MM.1S (cell line): ENCODE data around the gene KRT31.

Experiments
- DNase-seq: peaks from one replicate; pipeline ENCODE4 v3.0.0-alpha.2; 2015
- H2AFZ ChIP-seq: fragments of 300-600 bp; sonication (generic); 2 replicates; pipeline ENCODE4 v1.6.0; 2016; ENCODE audit warnings: antibody characterized with exemption, low read length
- H3F3A ChIP-seq: fragments of 300-600 bp; sonication (generic); 2 replicates; pipeline ENCODE4 v1.6.1; 2016; ENCODE audit warnings: mild to moderate bottlenecking, antibody characterized with exemption, low read length, moderate library complexity, mixed read lengths; ENCODE audit not compliant: insufficient read depth
- H3K27ac ChIP-seq: fragments of 300-600 bp; sonication (generic); 2 replicates; pipeline ENCODE4 v1.5.1; 2016; ENCODE audit warnings: mild to moderate bottlenecking, low read length
- H3K27me3 ChIP-seq: fragments of 300-600 bp; sonication (generic); replicated peaks from 2 replicates; pipeline ENCODE4 v1.6.0; 2016; ENCODE audit warnings: low read length; ENCODE audit not compliant: insufficient read depth
- H3K36me3 ChIP-seq: fragments of 300-600 bp; sonication (generic); replicated peaks from 2 replicates; pipeline ENCODE4 v1.6.1; 2016; ENCODE audit warnings: mild to moderate bottlenecking, low read length, mixed read lengths; ENCODE audit not compliant: insufficient read depth
- H3K4me1 ChIP-seq: fragments of 300-600 bp; sonication (generic); 2 replicates; pipeline ENCODE4 v1.6.1; 2016; ENCODE audit warnings: low read length, mixed read lengths
- H3K4me2 ChIP-seq: fragments of 300-600 bp; sonication (generic); 2 replicates; pipeline ENCODE4 v1.6.0; 2016; ENCODE audit warnings: low read depth, low read length
- H3K4me3 ChIP-seq: fragments of 300-600 bp; sonication (generic); 2 replicates; pipeline ENCODE4 v1.5.1; 2016; ENCODE audit warnings: low read length, mixed read lengths
- H3K79me2 ChIP-seq: fragments of 300-600 bp; sonication (generic); 2 replicates; pipeline ENCODE4 v1.6.1; 2016; ENCODE audit warnings: mixed run types, low read length, mixed read lengths
- H3K9ac ChIP-seq: fragments of 300-600 bp; sonication (generic); 2 replicates; pipeline ENCODE4 v1.6.1; 2016; ENCODE audit warnings: low read length, mixed read lengths
- H3K9me2 ChIP-seq: fragments of 300-600 bp; sonication (generic); replicated peaks from 2 replicates; pipeline ENCODE4 v1.6.1; 2016; ENCODE audit warnings: mild to moderate bottlenecking, low read length, mixed read lengths; ENCODE audit not compliant: insufficient read depth
- H3K9me3 ChIP-seq: fragments of 300-600 bp; sonication (generic); replicated peaks from 2 replicates; pipeline ENCODE4 v1.6.1; 2016; ENCODE audit warnings: mild to moderate bottlenecking, low read length, mixed read lengths; ENCODE audit not compliant: insufficient read depth
- H4K20me1 ChIP-seq: fragments of 300-600 bp; sonication (generic); 2 replicates; pipeline ENCODE4 v1.6.1; 2016; ENCODE audit warnings: mild to moderate bottlenecking, low read length, moderate library complexity, mixed read lengths; ENCODE audit not compliant: insufficient read depth
- EZH2 ChIP-seq: fragments of 300-600 bp; sonication (generic); optimal IDR thresholded peaks from 2 replicates; pipeline ENCODE3; 2017; ENCODE audit warnings: low read depth, mild to moderate bottlenecking, antibody characterized with exemption, low read length, mixed read lengths
- EZH2phosphoT487 ChIP-seq: fragments of 300-600 bp; sonication (generic); IDR thresholded peaks from 2 replicates; pipeline ENCODE4 v1.6.1; 2018; ENCODE audit warnings: antibody characterized with exemption, low read length
- TF ChIP-seq, protein P1 (sequence below): fragments of 300-600 bp; sonication (generic); IDR thresholded peaks from 2 replicates; pipeline ENCODE4 v1.5.1; 2016; ENCODE audit warnings: antibody characterized with exemption, low read length, mixed read lengths

The KRT31 gene

DNA sequence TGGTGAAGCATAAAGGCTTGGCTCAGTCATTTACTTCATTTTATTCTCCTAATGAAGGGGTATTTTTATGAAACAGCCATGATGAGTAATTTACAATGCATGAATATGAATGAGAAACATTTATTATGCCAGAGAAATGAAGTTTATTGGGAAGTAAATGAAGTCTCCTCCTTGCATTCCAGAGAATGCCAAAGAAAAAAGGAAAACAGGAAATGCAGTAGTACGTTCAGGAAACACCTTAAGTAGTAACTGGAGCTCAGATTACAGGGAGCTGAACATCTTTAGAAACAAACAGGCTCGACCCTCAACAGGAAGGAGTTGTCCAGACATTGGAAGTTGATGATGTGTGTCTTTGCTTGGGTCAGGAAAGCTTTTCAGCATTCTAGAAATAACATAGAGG is 19.9 kb downstream of the KRT31 start:
- Histone ChIP-seq H3K4me1 (no peaks in the 10 kb centered on the region), H3F3A (no peaks in the 10 kb centered on the region), H3K4me2 (no peak overlapping the region), H3K27me3 (no peaks in the 10 kb centered on the region; the same call in 1 of the 2 replicates), H3K4me3 (no peak overlapping the region), H3K9me3 (no peaks in the 10 kb centered on the region), H3K36me3 (no peaks in the 10 kb centered on the region), H2AFZ (no peak overlapping the region), H3K27ac (no peak overlapping the region), H4K20me1 (no peaks in the 10 kb centered on the region), H3K79me2 (no peaks in the 10 kb centered on the region), H3K9me2 (no peaks in the 10 kb centered on the region), H3K9ac (no peak overlapping the region)
- TF ChIP-seq EZH2phosphoT487 (no peak), EZH2 (no peak)
- TF ChIP-seq, protein P1, sequence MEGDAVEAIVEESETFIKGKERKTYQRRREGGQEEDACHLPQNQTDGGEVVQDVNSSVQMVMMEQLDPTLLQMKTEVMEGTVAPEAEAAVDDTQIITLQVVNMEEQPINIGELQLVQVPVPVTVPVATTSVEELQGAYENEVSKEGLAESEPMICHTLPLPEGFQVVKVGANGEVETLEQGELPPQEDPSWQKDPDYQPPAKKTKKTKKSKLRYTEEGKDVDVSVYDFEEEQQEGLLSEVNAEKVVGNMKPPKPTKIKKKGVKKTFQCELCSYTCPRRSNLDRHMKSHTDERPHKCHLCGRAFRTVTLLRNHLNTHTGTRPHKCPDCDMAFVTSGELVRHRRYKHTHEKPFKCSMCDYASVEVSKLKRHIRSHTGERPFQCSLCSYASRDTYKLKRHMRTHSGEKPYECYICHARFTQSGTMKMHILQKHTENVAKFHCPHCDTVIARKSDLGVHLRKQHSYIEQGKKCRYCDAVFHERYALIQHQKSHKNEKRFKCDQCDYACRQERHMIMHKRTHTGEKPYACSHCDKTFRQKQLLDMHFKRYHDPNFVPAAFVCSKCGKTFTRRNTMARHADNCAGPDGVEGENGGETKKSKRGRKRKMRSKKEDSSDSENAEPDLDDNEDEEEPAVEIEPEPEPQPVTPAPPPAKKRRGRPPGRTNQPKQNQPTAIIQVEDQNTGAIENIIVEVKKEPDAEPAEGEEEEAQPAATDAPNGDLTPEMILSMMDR: no peak
- DNase-seq: no peak

DNA sequence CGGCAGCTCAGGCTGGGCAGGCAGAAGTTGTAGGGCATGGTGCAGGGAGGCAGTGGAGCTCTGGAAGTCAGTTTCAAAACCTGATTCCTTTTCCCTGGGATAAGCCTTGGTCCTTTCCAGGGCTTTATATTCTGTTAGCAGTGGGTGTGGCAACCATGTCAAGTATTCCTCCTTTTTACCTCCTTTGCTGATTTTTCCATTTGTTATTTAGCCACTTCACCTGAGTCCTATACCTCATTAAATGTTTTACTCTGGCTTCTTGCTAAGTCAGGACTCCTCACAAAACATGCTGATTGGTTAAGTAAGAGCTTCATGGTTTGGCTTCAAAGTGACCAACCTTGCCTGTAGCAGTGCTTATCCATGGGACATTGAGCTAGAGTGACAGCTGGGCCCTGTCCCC is 27.7 kb downstream of the KRT31 start, which contains the start of gene KRT33B:
Gene KRT33B (minus strand): TSS at position 101 of the 400 bp plus-strand sequence. CDS start 63 bp downstream, at position 38.
- TF ChIP-seq EZH2phosphoT487: no peak
- no peak for TF ChIP-seq EZH2
- TF ChIP-seq, protein P1: no peak
- H3K27ac ChIP-seq: no peak within 1 kb of the TSS

DNA sequence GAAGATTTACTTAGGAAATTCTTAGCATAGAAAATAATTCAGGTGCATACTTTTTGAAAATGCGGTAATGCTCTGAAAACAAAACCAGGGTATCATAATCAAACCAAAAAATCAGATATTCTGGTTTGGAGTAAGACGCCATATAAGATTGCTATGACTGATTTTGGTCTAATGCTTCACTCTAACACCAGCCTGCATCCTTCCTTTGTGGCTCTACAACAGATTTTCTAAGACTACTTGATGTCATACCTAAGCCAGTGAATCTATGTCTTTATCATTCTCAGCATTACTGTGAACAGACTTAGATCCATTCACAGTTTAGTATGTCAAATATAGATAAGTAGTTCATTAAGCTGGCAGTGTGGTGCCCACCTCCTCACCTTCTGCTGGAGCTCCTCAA is 28.4 kb downstream of the KRT31 start:
- TF ChIP-seq, protein P1: no peak
- no peak for TF ChIP-seq EZH2
- no peak for DNase-seq
- no peak overlapping the region for H3K4me3 ChIP-seq
- H3K4me1 ChIP-seq: no peaks in the 10 kb centered on the region
- H3K9ac ChIP-seq: no peak overlapping the region
- H3K9me3 ChIP-seq: no peaks in the 10 kb centered on the region
- no peaks in the 10 kb centered on the region for H3F3A ChIP-seq
- no peaks in the 10 kb centered on the region for H3K27me3 ChIP-seq
- H3K27ac ChIP-seq: no peak overlapping the region
- no peaks in the 10 kb centered on the region for H3K9me2 ChIP-seq
- H2AFZ ChIP-seq: no peak overlapping the region
- H3K36me3 ChIP-seq: no peaks in the 10 kb centered on the region
- no peaks in the 10 kb centered on the region for H3K79me2 ChIP-seq
- no peaks in the 10 kb centered on the region for H4K20me1 ChIP-seq
- no peak overlapping the region for H3K4me2 ChIP-seq

More for the DNA sequence above, 27.7 kb downstream of the KRT31 start, which contains the start of gene KRT33B:
- no peak within 1 kb of the TSS for H3K4me3 ChIP-seq
- H3K9ac ChIP-seq: no peak within 1 kb of the TSS
- H3K27me3 ChIP-seq: no peaks in the 10 kb centered on the region
- H3K36me3 ChIP-seq: no peaks in the 10 kb centered on the region
- no peaks in the 10 kb centered on the region for H3K9me3 ChIP-seq
- H3K4me2 ChIP-seq: no peak within 1 kb of the TSS
- no peaks in the 10 kb centered on the region for H3K4me1 ChIP-seq
- H3K79me2 ChIP-seq: no peaks in the 10 kb centered on the region
- no peaks in the 10 kb centered on the region for H4K20me1 ChIP-seq
- no peak for DNase-seq
- no peak within 1 kb of the TSS for H2AFZ ChIP-seq
- no peaks in the 10 kb centered on the region for H3K9me2 ChIP-seq
- no peaks in the 10 kb centered on the region for H3F3A ChIP-seq
